GM04503 (cell line): ENCODE measurements around the gene CAMK2G.
"Not testable (repeated sequence)": the region's sequence is repeated elsewhere in the genome, so short reads cannot be mapped to it uniquely, and the experiment has no call there.

Experiments
- DNase-seq: peaks from one replicate; pipeline ENCODE4 v3.0.0-alpha.2; 2012; ENCODE audit warnings: low read depth

Gene CAMK2G

DNA sequence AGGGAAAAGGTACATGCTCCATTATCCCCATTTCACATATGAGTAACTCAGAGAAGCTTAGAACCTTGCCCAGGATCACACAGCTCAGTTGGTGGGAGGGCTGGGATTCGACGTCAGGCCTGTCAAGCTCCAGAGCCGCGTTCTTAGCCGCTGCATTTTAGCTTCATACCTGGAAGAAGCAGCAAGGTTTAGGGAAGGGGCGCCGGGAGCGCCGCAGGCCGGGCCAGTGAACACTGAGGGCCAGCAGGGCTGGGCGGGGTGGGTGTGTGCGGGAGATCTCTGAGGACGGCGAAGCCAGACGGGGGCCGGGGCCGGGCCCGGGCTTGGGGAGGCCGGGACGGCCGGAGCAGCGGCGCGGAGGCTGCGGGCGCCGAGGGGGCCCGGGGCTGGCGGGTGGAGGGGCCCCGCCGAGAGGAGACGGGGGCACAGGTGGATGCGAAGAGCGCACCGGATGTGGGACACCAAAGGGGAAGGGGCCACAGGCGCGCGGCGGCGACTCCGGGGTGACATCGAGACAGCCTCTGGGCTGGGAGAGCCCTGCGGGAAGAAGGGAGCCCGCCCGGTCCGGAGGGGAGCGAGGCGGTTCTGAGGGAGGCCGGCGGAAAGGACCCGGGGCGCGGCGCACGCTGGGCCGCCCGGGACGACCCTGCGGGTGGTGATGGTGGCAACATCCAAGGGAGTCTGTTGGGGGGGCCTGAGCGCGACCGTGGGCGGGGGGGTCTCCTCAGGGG lies 63.5 kb downstream of the CAMK2G start:
- no peak for DNase-seq

DNA sequence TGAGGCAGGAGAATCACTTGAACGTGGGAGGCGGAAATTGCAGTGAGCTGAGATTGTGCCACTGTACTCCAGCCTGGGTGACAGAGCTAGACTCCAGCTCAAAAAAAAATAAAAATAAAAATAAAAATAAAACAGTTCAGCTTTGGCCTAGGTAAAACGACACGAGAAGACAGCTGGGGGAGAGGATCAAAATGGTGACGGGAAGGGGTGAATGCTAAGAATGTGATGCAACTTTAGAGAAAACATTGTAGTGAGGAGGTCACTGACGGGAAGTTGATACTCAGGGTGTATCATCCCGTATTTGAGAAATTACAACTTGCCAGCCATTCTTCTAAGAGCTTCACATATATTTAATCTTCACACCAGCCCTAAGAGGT lies 64.0 kb downstream of the CAMK2G start:
- DNase-seq: no peak

DNA sequence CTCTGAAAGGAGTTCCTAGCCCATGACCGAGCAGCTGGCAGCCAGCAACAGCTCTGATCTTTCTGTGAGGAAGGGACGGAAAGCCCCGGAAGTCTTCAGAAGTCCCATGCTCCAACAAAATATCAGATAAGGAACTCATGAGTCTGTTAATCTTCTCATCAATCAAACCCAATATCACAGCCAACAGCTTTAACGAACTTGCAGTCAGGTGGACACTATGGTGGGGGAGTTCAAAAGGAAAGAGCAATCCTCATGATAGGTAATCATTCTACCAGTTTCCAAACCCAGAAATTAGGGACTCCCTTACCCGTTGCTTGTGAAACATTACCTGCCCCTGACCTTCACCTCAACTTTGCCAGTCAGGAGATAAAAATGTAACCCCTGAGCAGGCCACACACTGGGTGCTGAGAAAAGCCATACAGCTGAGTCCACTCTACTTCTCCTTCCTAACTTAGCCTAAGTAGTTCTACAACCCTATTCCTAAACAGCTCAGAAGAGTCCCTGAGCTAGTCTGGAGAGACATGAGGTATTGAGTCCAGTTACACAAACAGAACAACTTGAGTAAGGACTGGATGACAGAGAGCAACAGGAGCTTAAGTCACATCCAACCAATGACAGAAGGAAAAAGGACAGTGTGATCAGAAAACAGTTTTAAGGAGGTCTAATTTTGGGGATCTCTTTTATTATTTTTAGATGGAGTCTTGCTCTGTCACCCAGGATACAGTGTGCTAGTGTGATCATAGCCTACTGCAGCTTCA lies 65.1 kb downstream of the CAMK2G start:
- DNase-seq: no peak

GRCh38 chr10:73808021-73808815 lies 66.1 kb downstream of the CAMK2G start:
- DNase-seq: no peak

DNA sequence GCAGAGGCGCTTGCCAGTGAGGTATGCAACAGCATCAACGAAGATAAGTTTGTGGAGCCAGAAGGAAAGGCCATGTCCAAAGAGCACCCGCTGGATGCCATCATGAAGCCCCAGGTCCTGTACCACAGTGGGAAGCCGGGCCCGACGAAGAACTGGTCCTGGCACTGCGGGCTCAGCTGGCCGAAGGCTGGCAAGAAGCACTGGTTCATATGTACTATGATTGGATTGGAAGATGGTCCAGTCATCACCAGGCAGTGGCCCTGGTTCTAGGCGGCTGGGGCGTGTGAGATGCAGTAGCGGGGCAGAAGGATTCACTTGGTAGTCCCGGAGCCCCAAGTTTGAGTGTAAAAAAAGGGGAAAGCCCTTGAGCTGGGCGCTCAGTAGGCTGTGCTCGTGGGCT lies 66.9 kb downstream of the CAMK2G start:
- no peak for DNase-seq

DNA sequence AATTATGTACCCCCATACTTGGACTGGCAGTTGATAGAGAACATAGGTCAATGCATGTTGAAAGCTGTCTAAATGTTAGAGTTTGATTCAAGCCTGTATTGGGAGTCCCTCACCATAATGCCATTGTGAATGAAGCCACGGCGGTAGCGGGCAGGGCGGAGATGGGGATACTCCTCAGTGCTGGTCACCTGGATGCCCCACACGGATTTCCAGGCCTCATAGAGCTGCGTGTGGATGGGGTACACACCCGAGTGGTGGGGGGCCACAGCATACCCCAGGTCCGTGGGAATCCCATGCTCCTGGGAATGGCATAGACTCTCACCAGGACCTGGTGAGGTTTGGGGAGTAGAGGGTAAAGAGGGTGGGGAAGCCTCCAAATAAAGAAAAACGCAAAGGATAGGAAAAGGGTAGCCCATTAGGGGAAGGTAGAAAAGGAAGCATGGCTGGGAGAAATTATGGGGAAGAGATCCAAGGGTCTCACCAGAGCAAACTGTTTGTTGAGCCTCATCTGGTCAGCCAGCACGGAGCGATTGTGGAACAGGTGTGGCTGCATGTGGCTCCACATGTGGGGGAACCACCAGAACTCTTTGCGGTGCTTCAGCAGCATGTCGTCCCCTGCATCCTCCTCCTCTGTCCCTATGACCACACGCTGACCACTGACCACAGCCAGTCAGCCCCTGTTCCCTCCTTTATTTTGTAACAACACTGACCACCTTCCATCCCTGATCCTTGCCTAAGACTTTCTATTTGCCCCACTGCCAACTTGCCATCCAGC lies 68.0 kb downstream of the CAMK2G start:
- DNase-seq: no peak

GRCh38 chr10:73803680-73804286 lies 70.6 kb downstream of the CAMK2G start:
- no peak for DNase-seq

DNA sequence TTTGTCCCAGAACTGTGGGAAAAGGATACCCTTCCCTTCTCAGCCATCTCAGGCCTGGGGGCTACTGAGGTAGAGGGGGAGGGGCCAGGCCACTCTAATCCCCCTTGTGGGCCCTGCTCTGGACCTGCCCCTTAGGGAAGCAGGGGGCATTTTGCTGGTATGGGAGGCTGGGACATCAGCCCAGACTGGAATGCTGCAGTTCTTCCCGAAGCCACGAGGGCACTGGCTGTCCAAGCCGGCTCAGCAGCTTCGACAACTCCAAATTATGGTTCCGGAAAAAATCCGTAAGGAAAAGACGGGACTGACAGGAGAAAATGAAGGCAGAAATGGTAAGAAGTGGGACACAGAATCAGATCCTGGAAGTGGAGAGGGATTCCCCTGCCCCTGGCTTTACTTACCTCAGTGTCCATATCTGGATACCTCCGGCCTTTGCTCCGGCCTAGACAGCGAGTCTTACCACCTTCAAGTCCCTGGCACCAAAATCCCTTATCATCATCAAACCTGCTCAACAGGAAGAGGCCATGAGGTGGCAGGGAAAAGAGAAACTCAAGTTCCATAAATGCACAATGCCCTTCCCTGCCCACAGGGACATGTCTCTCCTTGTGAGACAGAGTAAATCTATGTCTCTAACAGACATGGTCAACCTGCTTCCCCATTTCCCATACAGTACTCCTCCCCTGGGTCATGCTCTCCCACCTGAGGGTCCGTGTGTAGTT lies 71.9 kb downstream of the CAMK2G start:
- DNase-seq: no peak

DNA sequence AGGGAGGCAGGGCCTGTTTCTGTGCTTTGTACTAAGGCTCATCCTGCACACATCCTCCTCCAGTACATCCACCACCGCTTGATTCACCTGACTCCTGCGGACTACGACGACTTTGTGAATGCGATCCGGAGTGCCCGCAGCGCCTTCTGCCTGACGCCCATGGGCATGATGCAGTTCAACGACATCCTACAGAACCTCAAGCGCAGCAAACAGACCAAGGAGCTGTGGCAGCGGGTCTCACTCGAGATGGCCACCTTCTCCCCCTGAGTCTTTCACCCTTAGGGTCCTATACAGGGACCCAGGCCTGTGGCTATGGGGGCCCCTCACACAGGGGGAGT lies 73.1 kb downstream of the CAMK2G start:
- no peak for DNase-seq

GRCh38 chr10:73800560-73801252 lies 73.6 kb downstream of the CAMK2G start:
- DNase-seq: no peak

- no peak for DNase-seq
These were observed 74.3 kb downstream of the CAMK2G start for GRCh38 chr10:73799899-73800559.

GRCh38 chr10:73798927-73799560 lies 75.3 kb downstream of the CAMK2G start:
- DNase-seq: no peak

DNA sequence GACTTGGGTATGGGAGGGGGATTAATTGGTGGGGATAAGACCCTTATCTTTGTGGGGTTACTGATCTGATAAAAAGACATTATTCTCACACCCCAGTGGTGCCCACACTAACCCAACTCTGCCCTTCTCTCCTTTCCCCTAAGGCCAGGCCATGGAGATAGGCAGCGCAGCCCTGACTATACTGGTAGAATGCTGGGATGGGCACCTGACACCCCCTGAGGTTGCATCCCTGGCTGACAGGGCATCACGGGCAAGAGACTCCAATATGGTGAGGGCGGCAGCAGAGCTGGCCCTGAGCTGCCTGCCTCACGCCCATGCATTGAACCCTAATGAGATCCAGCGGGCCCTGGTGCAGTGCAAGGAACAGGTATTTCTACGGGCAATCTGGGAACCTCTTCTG lies 76.3 kb downstream of the CAMK2G start:
- DNase-seq: no peak

DNA sequence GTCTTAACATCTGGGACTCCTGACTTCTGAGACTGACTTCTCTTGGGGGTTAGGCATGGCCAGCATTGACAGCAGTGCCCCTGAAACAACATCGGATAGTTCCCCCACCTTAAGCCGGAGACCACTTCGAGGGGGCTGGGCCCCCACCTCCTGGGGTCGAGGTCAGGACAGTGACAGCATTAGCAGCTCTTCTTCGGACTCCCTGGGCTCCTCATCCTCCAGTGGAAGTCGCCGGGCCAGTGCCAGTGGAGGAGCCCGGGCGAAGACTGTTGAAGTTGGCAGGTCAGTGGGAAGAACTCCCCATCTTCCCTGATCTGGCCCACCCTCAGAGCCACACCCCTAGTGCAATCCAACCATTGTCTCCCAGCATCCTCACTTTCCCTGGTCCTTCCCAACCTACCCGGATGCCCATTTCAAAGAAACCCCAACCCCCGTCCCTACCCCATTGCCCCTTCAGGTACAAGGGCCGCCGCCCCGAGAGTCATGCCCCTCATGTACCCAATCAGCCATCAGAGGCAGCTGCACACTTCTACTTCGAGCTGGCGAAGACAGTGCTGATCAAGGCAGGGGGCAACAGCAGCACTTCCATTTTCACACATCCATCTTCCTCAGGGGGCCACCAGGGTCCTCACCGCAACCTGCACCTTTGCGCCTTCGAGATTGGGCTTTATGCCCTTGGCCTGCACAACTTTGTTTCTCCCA lies 76.9 kb downstream of the CAMK2G start:
- DNase-seq: no peak

DNA sequence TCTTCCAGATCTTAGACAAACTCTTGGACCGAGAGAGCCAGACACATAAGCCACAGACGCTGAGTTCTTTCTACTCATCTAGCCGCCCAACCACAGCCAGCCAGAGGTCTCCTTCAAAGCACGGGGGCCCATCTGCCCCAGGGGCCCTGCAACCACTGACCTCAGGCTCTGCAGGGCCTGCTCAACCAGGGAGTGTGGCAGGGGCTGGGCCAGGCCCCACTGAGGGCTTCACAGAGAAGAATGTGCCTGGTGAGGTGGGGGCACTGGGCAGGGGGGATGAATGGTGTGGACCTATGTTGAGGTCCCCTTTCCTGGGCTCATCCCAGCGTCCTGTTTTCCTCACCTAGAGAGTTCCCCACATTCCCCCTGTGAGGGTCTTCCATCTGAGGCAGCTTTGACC lies 77.6 kb downstream of the CAMK2G start:
- DNase-seq: no peak

DNA sequence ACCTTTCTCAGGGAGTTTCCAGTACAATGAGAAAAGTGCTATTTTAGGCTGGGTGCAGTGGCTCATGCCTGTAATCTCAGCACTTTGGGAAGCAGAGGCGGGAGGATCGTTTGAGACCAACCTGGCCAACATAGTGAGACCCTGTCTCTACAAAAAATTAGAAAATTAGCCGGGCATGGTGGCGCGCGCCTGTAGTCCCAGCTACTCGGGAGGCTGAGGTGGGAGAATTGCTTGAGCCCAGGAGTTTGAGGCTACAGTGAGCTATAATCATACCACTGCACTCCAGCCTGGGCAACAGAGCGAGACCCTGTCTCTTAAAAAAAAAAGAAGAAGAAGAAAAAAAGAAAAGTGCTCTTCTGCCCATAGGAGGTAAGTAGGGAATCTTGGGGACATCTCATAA lies 78.3 kb downstream of the CAMK2G start:
- not testable (repeated sequence) for DNase-seq

DNA sequence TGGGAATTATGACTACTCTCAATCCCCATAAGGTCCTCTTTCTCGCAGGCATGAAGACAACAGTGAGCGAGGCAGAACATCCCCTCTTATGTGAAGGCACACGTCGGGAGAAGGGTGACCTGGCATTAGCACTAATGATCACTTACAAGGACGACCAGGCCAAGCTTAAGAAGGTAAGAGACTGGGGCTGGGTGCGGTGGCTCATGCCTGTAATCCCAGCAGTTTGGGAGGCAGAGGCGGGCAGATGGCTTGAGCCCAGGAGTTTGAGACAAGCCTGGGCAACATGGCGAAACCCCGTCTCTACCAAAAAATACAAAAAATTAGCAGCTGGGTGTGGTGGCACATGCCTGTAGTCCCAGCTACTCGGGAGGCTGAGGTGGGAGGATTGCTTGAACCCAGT lies 78.9 kb downstream of the CAMK2G start:
- not testable (repeated sequence) for DNase-seq

GRCh38 chr10:73793456-73793855 lies 80.9 kb downstream of the CAMK2G start:
- no peak for DNase-seq

- no peak for DNase-seq
These were observed 82.4 kb downstream of the CAMK2G start for GRCh38 chr10:73791871-73792400.
